Upper lobe of right lung (tissue), 1 donor: ENCODE data around the gene SND1. TPM values are rescaled to one million over a fixed set of nuclear protein-coding genes. Genes with fewer than 3 reads are reported as not detected.
A peak's percentile ranks its signal among the peaks of the same experiment; 100 is the strongest.

Experiments used
- ATAC-seq: fragments of 200-7000 bp; cut with Tn5 transposase; one replicate; pipeline ENCODE4 v1.9.1; 2020; ENCODE audit warnings: mild to moderate bottlenecking, moderate library complexity
- DNase-seq: peaks from one replicate; pipeline ENCODE4 v3.0.0-alpha.2; 2020
- H3K27ac ChIP-seq: fragments of 200-600 bp; one replicate; pipeline ENCODE4 v1.8.0; 2022
- H3K27me3 ChIP-seq: fragments of 200-600 bp; one replicate; pipeline ENCODE4 v1.8.0; 2022; ENCODE audit warnings: mild to moderate bottlenecking
- H3K36me3 ChIP-seq: fragments of 200-600 bp; one replicate; pipeline ENCODE4 v1.8.0; 2022
- H3K4me1 ChIP-seq: fragments of 200-600 bp; one replicate; pipeline ENCODE4 v1.8.0; 2022
- H3K4me3 ChIP-seq: fragments of 200-600 bp; one replicate; pipeline ENCODE4 v1.8.0; 2022; ENCODE audit warnings: mild to moderate bottlenecking
- H3K9me3 ChIP-seq: fragments of 200-600 bp; one replicate; pipeline ENCODE4 v1.8.0; 2022
- intact Hi-C: fragments of 100-400 bp; cut with DNase I; formaldehyde crosslinking; loops from one replicate; pipeline ENCODE4 v1.11.0; 2022
- total RNA-seq: library from RNA; stranded (reverse); fragmentation: NEBNext Ultra II Directional; extraction: Animal tissue kit (Norgen Biotek cat#: 25700); gene quantifications from one replicate; pipeline ENCODE4 v1.2.1, GENCODE V29; 2021
- TF ChIP-seq, protein P1 (sequence below): fragments of 200-600 bp; IDR thresholded peaks from one replicate; pipeline ENCODE4 v1.8.0; 2022; ENCODE audit warnings: antibody characterized with exemption
- donor health status: DM: no; HTN: yes; CAD: no; lungs with severe emphysema.

The SND1 gene
- total RNA-seq, 1 donor from 2014 or later: 150 TPM

DNA sequence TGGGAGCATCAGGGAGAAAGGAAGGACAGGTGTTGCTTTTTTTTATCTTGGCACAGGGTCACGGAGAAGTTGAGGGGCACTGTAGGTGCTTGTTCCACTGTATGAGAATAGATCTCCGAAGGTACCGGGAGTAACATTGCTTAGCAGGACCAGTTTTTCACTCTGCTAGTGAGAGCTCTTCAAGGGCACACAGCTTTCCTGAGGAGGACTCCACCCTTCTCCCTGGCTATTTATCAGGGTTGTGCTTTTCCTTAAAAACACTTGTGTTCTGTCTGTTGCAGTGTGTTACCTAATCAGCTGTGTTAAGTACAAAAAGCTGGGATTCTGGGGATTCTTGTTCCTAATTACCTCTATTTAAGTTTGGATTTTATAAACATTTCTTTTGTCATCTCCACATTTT is 160.5 kb downstream of the SND1 start:
- intact Hi-C loops: no loop called here
- Histone ChIP-seq H3K4me1 (peaks cover 9% of the 10 kb centered on the region), H3K27ac (no peak overlapping the region), H3K9me3 (no peaks in the 10 kb centered on the region), H3K4me3 (no peak overlapping the region), H3K36me3 (peaks cover 15% of the 10 kb centered on the region), H3K27me3 (no peaks in the 10 kb centered on the region)
- TF ChIP-seq, protein P1, sequence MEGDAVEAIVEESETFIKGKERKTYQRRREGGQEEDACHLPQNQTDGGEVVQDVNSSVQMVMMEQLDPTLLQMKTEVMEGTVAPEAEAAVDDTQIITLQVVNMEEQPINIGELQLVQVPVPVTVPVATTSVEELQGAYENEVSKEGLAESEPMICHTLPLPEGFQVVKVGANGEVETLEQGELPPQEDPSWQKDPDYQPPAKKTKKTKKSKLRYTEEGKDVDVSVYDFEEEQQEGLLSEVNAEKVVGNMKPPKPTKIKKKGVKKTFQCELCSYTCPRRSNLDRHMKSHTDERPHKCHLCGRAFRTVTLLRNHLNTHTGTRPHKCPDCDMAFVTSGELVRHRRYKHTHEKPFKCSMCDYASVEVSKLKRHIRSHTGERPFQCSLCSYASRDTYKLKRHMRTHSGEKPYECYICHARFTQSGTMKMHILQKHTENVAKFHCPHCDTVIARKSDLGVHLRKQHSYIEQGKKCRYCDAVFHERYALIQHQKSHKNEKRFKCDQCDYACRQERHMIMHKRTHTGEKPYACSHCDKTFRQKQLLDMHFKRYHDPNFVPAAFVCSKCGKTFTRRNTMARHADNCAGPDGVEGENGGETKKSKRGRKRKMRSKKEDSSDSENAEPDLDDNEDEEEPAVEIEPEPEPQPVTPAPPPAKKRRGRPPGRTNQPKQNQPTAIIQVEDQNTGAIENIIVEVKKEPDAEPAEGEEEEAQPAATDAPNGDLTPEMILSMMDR: no peak
- ATAC-seq: peak; percentile 77
- no peak for DNase-seq

DNA sequence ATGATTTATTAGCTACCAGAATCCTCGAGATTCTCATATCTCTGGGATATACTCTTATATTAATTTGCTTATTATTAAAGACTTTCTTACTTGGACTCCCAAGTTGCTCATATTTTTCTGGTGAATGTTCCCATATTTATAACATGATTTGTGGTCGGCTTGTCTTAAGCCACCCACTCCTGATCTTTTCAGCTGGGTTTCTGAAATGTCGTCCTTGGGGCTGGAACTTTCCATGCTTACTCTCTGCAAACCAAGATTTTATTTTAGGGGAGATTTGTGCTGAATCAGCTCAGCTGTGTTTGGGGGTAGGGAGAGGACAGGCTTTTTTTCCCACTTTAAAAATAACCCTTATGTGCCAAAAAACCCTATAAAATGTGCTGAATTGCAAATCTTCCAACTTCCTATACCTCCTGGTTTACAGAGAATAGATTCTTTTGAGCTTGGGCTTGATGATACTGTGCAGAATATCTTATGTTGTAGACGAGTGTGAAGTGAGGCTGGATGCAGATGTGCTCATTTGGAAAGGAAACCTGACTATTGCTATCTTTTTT is 162.1 kb downstream of the SND1 start:
- peaks cover 16% of the 10 kb centered on the region for H3K4me1 ChIP-seq
- TF ChIP-seq, protein P1: no peak
- no peaks in the 10 kb centered on the region for H3K27me3 ChIP-seq
- no peak for DNase-seq
- H3K9me3 ChIP-seq: no peaks in the 10 kb centered on the region
- H3K36me3 ChIP-seq: peaks cover 6% of the 10 kb centered on the region
- intact Hi-C loops: no loop called here
- no peak for ATAC-seq
- no peak overlapping the region for H3K27ac ChIP-seq
- no peak overlapping the region for H3K4me3 ChIP-seq

DNA sequence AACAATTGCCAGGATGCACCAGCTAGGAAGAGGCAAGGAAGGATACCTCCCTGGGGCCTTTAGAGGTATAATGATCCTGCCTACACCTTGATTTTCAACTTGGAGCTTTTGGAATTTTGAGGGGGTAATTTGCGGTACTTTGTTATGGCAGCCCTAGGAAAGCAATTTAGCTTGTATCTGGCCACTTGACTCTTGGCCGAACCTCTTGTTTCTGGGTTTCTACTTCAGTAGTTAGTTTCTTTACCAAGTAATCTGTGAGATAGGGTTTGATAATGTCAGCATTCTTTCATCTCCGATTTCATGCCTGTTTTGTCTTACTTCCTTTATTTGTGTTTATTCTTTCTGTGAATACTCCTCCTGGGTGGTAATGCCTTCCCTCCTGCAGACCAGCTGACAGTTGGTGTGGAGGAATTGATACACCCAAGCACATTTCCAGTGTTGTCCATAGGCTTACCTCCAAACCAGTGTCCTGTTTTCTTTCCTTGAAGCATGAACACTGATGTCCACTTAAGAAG is 163.7 kb downstream of the SND1 start:
- no peak for DNase-seq

DNA sequence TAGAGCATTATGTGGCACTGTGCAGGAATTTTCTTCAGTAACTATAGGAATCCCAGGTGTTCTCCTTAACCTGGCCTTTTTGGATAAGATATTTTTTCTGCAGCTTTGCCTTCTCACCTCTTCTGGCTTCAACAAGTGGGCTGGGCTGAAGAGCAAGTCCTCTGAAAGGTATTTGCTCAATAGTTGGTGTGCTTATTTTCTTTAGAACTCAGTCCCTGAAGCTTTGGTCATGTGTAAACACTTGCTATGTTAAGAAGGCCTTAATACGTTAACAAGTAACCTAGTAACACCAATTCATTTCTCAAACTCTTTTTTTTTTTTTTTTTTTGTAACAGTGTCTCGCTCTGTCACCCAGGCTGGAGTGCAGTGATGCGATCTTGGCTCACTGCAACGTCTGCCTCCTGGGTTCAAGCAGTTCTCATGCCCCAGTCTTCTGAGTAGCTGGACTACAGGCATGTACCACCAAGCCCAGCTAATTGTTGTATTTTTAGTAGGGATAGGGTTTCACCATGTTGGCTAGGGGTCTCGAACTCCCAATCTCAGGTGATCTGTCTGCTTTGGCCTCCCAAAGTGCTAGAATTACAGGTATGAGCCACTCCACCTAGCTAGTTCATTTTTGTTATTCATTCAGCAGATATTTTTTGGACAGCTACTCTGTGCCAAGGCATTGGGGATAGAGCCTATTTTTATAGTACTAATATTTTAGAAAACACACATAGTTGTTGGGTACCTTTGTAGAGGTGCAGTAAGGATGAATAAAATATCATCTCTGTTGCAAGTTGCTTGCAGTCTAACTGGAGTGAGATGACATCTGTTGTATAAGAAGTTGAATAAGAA is 164.6 kb downstream of the SND1 start:
- intact Hi-C loops: no loop called here
- DNase-seq: no peak
- H3K4me3 ChIP-seq: no peak overlapping the region
- TF ChIP-seq, protein P1: no peak
- peak; percentile 91 for ATAC-seq
- H3K27me3 ChIP-seq: no peaks in the 10 kb centered on the region
- no peaks in the 10 kb centered on the region for H3K36me3 ChIP-seq
- peak overlapping the region; percentile 21 for H3K27ac ChIP-seq
- H3K4me1 ChIP-seq: peaks cover 20% of the 10 kb centered on the region
- H3K9me3 ChIP-seq: no peaks in the 10 kb centered on the region

More for the DNA sequence above, 163.7 kb downstream of the SND1 start:
- Histone ChIP-seq H3K9me3 (no peaks in the 10 kb centered on the region), H3K27ac (peak overlapping the region; percentile 21), H3K27me3 (no peaks in the 10 kb centered on the region), H3K4me1 (peaks cover 19% of the 10 kb centered on the region), H3K36me3 (no peaks in the 10 kb centered on the region), H3K4me3 (no peak overlapping the region)
- TF ChIP-seq, protein P1: no peak
- no peak for ATAC-seq
- intact Hi-C loops: no loop called here

DNA sequence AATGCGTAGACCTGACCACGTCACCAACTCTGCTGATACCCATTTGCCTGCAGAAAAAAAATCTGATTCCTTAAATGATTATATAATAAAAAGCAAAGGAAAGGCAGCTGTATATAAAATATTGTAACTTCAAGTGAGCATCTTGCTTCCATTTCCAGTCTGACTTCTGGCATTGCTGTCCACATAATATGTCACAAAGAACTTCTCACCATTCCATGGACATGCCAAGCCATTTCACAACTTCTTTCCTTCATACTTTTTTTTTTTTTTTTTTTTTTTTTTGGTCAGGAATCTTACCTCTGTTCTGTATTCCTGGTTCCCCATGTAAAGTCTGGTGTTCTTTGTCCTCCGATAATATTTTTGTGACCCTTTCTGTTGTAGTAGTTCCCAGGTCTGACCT is 165.5 kb downstream of the SND1 start:
- no peak for ATAC-seq
- intact Hi-C loops: no loop called here

More for the DNA sequence above, 165.5 kb downstream of the SND1 start:
- peaks cover 20% of the 10 kb centered on the region for H3K4me1 ChIP-seq
- no peaks in the 10 kb centered on the region for H3K27me3 ChIP-seq
- H3K9me3 ChIP-seq: no peaks in the 10 kb centered on the region
- no peak for DNase-seq
- H3K4me3 ChIP-seq: no peak overlapping the region
- no peaks in the 10 kb centered on the region for H3K36me3 ChIP-seq
- TF ChIP-seq, protein P1: no peak
- no peak overlapping the region for H3K27ac ChIP-seq
